Astrocyte (in vitro differentiated cells and primary cell): ENCODE results near the gene BANF2.

Experiments used
- EZH2 ChIP-seq: IDR thresholded peaks from 2 replicates; pipeline ENCODE4 v1.6.1; 2012; ENCODE audit warnings: mild to moderate bottlenecking, low read length, inconsistent platforms; ENCODE audit not compliant: insufficient read depth
- TF ChIP-seq, protein P1 (sequence below): IDR thresholded peaks from 2 replicates; pipeline ENCODE4 v1.5.1; 2011; ENCODE audit warnings: low read depth, mild to moderate bottlenecking, inconsistent platforms, low read length, moderate library complexity; ENCODE audit not compliant: insufficient read depth

DNA sequence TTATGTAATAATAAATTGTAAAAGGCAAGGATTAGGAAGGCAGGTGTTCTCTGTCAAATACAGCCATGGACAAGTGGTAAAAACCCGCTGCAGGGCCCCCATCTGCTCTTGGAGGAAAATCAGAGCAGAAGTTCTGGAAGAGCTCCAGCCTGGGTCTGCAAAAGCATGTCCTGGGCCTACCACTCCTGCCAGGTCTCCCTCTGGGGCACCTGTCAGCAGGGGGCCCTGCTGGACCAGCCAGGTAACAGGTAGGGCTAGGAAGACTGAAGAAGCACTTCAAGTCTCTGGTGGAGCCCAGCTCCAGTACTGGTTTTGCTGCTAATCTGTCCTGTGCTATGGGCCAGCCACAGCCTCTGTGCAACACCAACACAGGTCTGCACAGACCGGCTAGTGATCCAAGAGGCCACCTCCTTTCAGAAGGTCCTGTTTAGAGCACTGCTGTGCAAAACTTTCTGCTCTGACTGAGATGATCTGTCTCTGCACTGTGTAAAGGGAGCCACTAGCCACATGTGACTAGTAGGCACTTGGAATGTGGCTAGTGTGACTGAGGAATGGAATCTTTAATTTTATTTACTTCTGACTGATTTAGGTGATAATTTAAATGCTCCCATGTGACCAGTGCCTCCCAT, 47.9 kb upstream of the BANF2 start:
- TF ChIP-seq, protein P1, sequence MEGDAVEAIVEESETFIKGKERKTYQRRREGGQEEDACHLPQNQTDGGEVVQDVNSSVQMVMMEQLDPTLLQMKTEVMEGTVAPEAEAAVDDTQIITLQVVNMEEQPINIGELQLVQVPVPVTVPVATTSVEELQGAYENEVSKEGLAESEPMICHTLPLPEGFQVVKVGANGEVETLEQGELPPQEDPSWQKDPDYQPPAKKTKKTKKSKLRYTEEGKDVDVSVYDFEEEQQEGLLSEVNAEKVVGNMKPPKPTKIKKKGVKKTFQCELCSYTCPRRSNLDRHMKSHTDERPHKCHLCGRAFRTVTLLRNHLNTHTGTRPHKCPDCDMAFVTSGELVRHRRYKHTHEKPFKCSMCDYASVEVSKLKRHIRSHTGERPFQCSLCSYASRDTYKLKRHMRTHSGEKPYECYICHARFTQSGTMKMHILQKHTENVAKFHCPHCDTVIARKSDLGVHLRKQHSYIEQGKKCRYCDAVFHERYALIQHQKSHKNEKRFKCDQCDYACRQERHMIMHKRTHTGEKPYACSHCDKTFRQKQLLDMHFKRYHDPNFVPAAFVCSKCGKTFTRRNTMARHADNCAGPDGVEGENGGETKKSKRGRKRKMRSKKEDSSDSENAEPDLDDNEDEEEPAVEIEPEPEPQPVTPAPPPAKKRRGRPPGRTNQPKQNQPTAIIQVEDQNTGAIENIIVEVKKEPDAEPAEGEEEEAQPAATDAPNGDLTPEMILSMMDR: no peak
- no peak for TF ChIP-seq EZH2
